AG10803 (cell line): Measurements from ENCODE around the gene PEX6.

Source experiments
- DNase-seq: peaks from one replicate; pipeline ENCODE4 v3.0.0; 2010; ENCODE audit warnings: low read depth
- H3K4me3 ChIP-seq: 2 replicates; pipeline ENCODE4 v1.5.1; 2011; ENCODE audit warnings: mild to moderate bottlenecking, low read length, control low read depth
- CTCF ChIP-seq: conservative IDR thresholded peaks from 2 replicates; pipeline ENCODE4 v1.5.1; 2011; ENCODE audit warnings: mild to moderate bottlenecking, low read length, control low read depth, inconsistent platforms

PEX6 gene

DNA sequence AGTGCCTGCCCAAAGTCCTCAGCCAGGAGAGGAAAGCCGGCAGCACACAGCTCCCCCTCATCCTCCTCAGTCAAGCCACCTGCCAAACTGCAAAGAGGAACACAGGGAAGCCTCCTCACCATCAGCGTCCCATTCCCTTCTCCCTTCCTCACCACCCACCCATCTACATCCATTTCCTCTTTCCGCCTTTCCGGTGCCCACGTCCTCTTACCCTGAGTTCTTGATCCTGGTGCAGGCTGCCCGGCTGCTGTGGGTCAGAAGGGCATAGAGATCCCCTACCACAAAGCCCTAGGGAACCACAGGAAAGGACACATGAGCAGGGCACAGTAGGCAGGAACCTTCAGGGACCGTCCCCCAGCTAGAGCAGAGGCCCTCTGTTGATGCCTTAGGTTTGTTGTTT lies 12.4 kb downstream of the PEX6 start:
- TF ChIP-seq CTCF: no peak
- no peak for DNase-seq

DNA sequence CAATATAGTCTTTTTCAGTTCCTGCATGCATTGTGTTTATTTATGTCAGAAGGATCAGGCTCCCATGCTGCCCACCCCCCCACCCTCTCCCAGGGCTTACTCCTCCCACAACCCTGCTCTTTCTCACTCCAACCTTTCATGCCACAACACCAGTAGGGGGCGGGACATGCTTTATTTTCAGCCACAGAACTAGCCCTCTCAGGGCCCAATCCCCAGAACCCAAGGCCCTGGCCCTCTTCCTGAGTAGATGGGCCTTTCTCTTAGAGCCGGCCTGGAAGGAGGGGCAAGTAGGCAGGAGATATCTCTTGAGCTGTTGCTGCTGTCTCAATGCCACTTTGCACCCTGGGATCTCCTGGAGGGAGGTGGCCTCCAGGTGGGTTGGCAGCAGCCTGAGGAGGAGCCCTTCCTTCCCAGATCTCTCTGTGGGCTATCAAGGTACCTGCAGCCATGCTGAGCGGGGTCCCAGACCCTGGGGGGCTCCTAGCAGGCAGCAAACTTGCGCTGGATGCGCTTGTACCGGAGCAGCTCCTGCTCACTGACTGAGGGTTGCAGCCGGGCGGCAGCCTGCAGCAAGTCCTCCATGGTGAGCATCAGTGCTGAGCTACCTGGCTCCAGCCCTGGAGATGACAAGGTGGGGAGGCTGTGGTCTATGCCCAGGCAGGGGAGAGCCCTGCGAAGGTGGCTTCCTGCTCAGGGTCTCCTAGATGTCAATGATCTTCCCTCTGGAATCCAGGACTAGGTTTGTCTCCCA lies 15.0 kb downstream of the PEX6 start:
- H3K4me3 ChIP-seq: no peak overlapping the region
- peak; percentile 27; the same call in 1 of the 2 replicates for TF ChIP-seq CTCF
- peak; percentile 30 for DNase-seq

More for the DNA sequence above, 12.4 kb downstream of the PEX6 start:
- no peak overlapping the region for H3K4me3 ChIP-seq

- no peak overlapping the region for H3K4me3 ChIP-seq
- no peak for DNase-seq
- no peak for TF ChIP-seq CTCF
Observed at GRCh38 chr6:42963179-42963854, 15.7 kb downstream of the PEX6 start.

- H3K4me3 ChIP-seq: no peak overlapping the region
- DNase-seq: no peak
- no peak for TF ChIP-seq CTCF
Observed at GRCh38 chr6:42962502-42963178, 16.3 kb downstream of the PEX6 start.

GRCh38 chr6:42962096-42962495 lies 16.9 kb downstream of the PEX6 start:
- no peak overlapping the region for H3K4me3 ChIP-seq
- no peak for TF ChIP-seq CTCF
- DNase-seq: no peak

GRCh38 chr6:42961020-42961470 lies 17.9 kb downstream of the PEX6 start:
- no peak for TF ChIP-seq CTCF
- peak overlapping the region; percentile 55 for H3K4me3 ChIP-seq
- no peak for DNase-seq
